Tibial nerve (tissue), 4 donors: Measurements from ENCODE around the gene COMT. TPM values are rescaled to one million over a fixed set of nuclear protein-coding genes. Genes with fewer than 3 reads are reported as not detected.
A peak's percentile ranks its signal among the peaks of the same experiment; 100 is the strongest.

ENCODE experiments used
- DNase-seq, 2 donors: peaks; one replicate each; pipeline ENCODE4 v3.0.0-alpha.2; 2019; ENCODE audit warnings: low spot score in 2 of 2
- H3K27ac ChIP-seq, 4 donors: fragments of 200-600 bp; sonication (generic) in 3 of 4; one replicate each; pipeline ENCODE4 v1.5.1; 2017 to 2019; ENCODE audit warnings: mild to moderate bottlenecking in 1 of 4
- H3K27me3 ChIP-seq, 2 donors: fragments of 200-600 bp; sonication (generic) in 1 of 2; one replicate each; pipeline versions ENCODE4 v1.5.1 to v1.6.0; 2017 to 2019
- H3K36me3 ChIP-seq, 3 donors: fragments of 200-600 bp; sonication (generic); one replicate each; pipeline ENCODE4 v1.5.1; 2018 to 2019
- H3K4me1 ChIP-seq, 4 donors: fragments of 200-600 bp; sonication (generic) in 3 of 4; one replicate each; pipeline ENCODE4 v1.5.1; 2017 to 2019
- H3K4me3 ChIP-seq, 4 donors: fragments of 200-600 bp; sonication (generic) in 3 of 4; one replicate each; pipeline ENCODE4 v1.5.1; 2017 to 2019; ENCODE audit warnings: mild to moderate bottlenecking in 1 of 4, moderate library complexity in 1 of 4
- H3K9me3 ChIP-seq, 4 donors: fragments of 200-600 bp; sonication (generic) in 3 of 4; one replicate each; pipeline ENCODE4 v1.5.1; 2017 to 2019
- EP300 ChIP-seq, 2 donors: sonication (generic); formaldehyde crosslinking; IDR thresholded peaks; one replicate each; pipeline ENCODE4 v1.6.1; 2017; ENCODE audit warnings: antibody characterized with exemption in 2 of 2, mild to moderate bottlenecking in 1 of 2
- POLR2A ChIP-seq, 2 donors: fragments of 450-650 bp; IDR thresholded peaks; one replicate each; pipeline ENCODE4 v1.6.1; 2017; ENCODE audit warnings: antibody characterized with exemption in 2 of 2, mild to moderate bottlenecking in 2 of 2, moderate library complexity in 2 of 2
- WGBS, 2 donors: methylation state at CpG; one replicate each; pipeline ENCODE4 v1.1.5; 2018; 5-methylcytosine and 5-hydroxymethylcytosine counted together
- total RNA-seq, 4 donors: library from RNA; depleted of rRNA; stranded (reverse); fragments of >200 nt; gene quantifications; one replicate each; pipeline ENCODE4 v1.1.0, GENCODE V29; 2016
- TF ChIP-seq, protein P1 (sequence below), 5 experiments: fragments of 200-600 bp in 3 of 5; fragments of 450-650 bp in 2 of 5; sonication (generic) in 3 of 5; IDR thresholded peaks; one replicate each; pipeline ENCODE4 v1.5.1; 2016 to 2019; ENCODE audit warnings: antibody characterized with exemption in 5 of 5, mild to moderate bottlenecking in 3 of 5, moderate library complexity in 2 of 5

Gene COMT
- total RNA-seq, 4 donors from 2014 or later: 212 to 306 (median 240) TPM

DNA sequence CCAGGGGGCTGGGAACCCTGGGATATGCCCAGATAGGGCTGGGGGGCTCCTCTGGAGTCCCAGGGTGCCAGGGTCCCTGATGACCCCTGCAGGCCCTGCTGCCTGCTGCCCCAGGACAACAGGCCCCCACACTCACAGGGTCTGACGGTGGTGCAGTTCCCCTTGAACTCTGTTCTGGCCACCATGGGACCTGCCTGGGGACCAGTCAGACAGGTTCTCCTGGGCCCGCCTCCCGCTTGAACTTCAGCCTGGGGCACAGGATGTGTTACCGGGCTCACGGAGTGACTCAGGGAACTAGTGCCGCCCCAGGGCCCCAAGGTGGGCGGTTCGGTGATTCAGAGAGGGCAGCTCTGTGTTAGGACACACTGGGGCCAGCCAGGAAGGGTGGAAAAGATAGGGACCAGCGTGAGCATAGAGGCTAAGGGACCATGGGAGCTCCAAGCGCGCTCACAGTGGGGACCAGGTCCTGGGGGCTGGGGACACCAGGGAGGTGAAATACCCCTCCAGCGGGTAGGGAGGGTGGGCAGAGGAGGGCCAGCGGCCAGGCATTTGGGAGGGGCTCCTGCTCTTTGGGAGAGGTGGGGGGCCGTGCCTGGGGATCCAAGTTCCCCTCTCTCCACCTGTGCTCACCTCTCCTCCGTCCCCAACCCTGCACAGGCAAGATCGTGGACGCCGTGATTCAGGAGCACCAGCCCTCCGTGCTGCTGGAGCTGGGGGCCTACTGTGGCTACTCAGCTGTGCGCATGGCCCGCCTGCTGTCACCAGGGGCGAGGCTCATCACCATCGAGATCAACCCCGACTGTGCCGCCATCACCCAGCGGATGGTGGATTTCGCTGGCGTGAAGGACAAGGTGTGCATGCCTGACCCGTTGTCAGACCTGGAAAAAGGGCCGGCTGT is 21.6 kb downstream of the COMT start:
- Histone ChIP-seq H3K4me3 (no peak overlapping the region), H3K9me3 (no peaks in the 10 kb centered on the region), H3K27me3 (no peaks in the 10 kb centered on the region), H3K36me3 (peaks cover 0 to 60% (median 0%) of the 10 kb centered on the region in 3 donors), H3K4me1 (peaks cover 0 to 55% (median 28%) of the 10 kb centered on the region in 4 donors), H3K27ac (peak overlapping the region in 3 of 4 donors; percentile 34 to 74 (median 67))
- WGBS, 2 donors: 72 to 74% methylated on average over 29 to 30 of the region's 30 CpGs
- TF ChIP-seq POLR2A (IDR thresholded peaks at IDR 0.05) (no peak), EP300 (IDR thresholded peaks at IDR 0.05) (no peak)
- TF ChIP-seq, protein P1, sequence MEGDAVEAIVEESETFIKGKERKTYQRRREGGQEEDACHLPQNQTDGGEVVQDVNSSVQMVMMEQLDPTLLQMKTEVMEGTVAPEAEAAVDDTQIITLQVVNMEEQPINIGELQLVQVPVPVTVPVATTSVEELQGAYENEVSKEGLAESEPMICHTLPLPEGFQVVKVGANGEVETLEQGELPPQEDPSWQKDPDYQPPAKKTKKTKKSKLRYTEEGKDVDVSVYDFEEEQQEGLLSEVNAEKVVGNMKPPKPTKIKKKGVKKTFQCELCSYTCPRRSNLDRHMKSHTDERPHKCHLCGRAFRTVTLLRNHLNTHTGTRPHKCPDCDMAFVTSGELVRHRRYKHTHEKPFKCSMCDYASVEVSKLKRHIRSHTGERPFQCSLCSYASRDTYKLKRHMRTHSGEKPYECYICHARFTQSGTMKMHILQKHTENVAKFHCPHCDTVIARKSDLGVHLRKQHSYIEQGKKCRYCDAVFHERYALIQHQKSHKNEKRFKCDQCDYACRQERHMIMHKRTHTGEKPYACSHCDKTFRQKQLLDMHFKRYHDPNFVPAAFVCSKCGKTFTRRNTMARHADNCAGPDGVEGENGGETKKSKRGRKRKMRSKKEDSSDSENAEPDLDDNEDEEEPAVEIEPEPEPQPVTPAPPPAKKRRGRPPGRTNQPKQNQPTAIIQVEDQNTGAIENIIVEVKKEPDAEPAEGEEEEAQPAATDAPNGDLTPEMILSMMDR (IDR thresholded peaks at IDR 0.05): no peak
- DNase-seq: no peak

DNA sequence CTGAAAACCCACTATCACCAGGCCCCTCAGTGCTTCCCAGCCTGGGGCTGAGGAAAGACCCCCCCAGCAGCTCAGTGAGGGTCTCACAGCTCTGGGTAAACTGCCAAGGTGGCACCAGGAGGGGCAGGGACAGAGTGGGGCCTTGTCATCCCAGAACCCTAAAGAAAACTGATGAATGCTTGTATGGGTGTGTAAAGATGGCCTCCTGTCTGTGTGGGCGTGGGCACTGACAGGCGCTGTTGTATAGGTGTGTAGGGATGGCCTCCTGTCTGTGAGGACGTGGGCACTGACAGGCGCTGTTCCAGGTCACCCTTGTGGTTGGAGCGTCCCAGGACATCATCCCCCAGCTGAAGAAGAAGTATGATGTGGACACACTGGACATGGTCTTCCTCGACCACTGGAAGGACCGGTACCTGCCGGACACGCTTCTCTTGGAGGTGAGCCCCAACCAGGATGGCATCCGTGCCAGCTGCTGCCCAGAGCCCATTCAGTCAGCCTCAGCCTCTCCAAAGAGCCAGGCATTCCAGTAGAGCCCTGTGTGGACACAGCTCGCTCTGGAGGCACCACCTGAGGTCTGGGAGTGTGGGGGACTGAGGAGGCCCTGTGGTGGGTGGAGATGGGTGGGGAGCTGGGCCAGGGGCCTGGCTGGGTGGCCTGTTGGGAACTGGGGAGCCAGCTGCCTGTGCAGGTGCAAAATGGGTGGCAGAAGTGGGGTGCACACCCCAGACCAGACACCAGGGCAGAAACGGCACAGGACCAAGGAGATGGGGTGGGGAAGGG is 22.5 kb downstream of the COMT start:
- Histone ChIP-seq H3K36me3 (peaks cover 0 to 69% (median 5%) of the 10 kb centered on the region in 3 donors), H3K4me1 (peaks cover 0 to 50% (median 25%) of the 10 kb centered on the region in 4 donors), H3K27ac (peak overlapping the region in 2 of 4 donors; percentile 67 to 74), H3K4me3 (no peak overlapping the region), H3K9me3 (no peaks in the 10 kb centered on the region), H3K27me3 (no peaks in the 10 kb centered on the region)
- DNase-seq: no peak
- WGBS, 2 donors: 87 to 91% methylated on average over 7 to 12 of the region's 12 CpGs
- no peak for TF ChIP-seq EP300 (IDR thresholded peaks at IDR 0.05)
- no peak for TF ChIP-seq POLR2A (IDR thresholded peaks at IDR 0.05)
- TF ChIP-seq, protein P1 (IDR thresholded peaks at IDR 0.05): no peak

DNA sequence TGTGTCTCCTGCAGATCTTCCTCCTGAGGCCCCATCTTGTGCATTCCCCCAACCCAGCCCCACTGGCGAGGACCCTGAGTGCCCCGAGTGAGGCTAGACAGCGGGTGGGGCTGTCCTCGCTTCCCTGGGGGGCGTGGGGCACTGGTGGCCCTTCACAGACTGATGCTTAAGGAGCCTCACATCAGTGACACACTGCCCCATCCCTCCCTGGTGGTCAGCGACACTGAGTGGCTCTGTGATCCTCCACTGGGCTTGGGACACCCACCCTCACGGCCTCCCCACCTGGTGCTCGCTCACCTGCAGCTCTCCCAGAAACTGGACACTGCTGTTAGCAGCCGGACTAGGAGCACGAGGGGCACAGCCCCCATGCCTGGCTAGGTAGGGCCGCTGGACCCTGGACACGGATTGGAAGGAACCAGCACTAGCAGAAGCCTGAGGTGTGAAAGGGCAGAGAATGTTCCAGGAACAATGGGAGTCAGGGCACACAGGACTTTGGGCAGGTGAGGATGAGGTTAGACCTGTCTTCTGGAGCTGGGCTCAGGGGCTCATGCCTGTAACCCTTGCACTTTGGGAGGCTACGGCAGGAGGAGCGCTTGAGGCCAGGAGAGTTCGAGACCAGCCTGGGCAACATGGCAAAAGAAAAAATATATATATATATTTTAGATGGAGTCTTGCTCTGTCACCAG is 23.3 kb downstream of the COMT start:
- TF ChIP-seq, protein P1 (IDR thresholded peaks at IDR 0.05): no peak
- TF ChIP-seq POLR2A (IDR thresholded peaks at IDR 0.05) (no peak), EP300 (IDR thresholded peaks at IDR 0.05) (no peak)
- DNase-seq: no peak
- H3K27ac ChIP-seq: peak overlapping the region in 1 of 4 donors; percentile 67
- H3K36me3 ChIP-seq: peaks cover 0 to 77% (median 5%) of the 10 kb centered on the region in 3 donors
- WGBS, 2 donors: 83 to 88% methylated on average over 14 to 15 of the region's 15 CpGs
- H3K9me3 ChIP-seq: no peaks in the 10 kb centered on the region
- H3K27me3 ChIP-seq: no peaks in the 10 kb centered on the region
- H3K4me1 ChIP-seq: peaks cover 0 to 42% (median 17%) of the 10 kb centered on the region in 4 donors
- H3K4me3 ChIP-seq: no peak overlapping the region

DNA sequence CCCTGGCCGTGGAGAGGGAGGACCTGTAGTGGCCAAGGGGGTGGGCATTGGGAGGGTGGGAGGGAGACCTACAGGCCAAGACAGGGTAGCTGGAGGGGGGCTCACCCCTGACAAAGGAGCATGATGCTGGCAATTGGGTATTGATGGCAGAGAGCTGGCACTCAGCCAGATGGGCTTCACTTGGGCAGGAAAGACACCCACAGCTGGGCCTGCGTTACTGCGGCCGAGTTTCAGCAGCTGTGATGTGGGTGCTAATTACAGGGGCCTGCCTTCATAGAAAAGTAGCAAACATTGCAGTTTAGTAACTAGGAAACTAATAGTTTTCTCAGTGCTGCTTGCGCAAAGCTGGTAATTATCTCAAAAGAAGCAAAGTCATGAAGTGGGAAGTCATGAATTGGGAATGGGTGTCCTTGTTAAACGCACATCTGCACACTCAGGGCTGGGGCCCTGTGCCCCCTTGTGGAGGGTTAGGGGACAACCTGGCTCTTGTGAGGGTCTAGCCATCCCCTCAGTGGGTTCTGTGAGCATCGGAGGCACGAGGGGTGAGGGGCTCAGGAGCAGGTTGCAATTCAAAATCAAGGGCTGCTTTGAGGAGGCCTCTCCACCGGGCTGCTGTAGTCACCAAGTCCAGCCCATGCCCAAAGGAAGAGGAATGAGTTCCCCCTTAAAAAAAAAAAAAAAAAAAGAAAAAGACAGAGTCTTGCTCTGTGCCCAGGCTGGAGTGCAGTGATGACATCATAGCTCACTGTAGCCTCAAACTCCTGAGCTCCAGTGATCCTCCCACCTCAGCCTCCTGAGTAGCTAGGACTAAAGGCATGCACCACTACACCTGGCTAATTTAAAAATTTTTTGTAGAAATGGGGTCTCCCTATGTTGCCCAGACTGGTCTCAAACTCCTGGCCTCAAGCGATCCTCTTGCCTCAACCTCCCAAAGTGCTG is 24.5 kb downstream of the COMT start:
- Histone ChIP-seq H3K36me3 (peaks cover 0 to 85% (median 5%) of the 10 kb centered on the region in 3 donors), H3K27ac (peak overlapping the region in 2 of 4 donors; percentile 67 to 72), H3K4me1 (peaks cover 0 to 41% (median 16%) of the 10 kb centered on the region in 4 donors), H3K27me3 (no peaks in the 10 kb centered on the region), H3K4me3 (no peak overlapping the region), H3K9me3 (no peaks in the 10 kb centered on the region)
- no peak for DNase-seq
- WGBS, 2 donors: 47 to 63% methylated on average over 10 of the region's 10 CpGs
- TF ChIP-seq, protein P1 (IDR thresholded peaks at IDR 0.05): peak in 1 of 5 experiments; percentile 16
- no peak for TF ChIP-seq EP300 (IDR thresholded peaks at IDR 0.05)
